K562 (cell line): ENCODE data around the gene MAPKAPK2. TPM values are rescaled to one million over a fixed set of nuclear protein-coding genes. Genes with fewer than 3 reads are reported as not detected.

Experiments
- ATAC-seq: fragments of 200-7000 bp; cut with Tn5 transposase; 3 replicates; pipeline ENCODE4 v1.9.1; 2020; ENCODE audit warnings: moderate library complexity
- BruUV-seq: library from RNA; stranded (reverse); fragments of 400-500 nt; replicated peaks from 2 replicates; lab custom pipeline; 2021; lab: Mats Ljungman, UMichigan
- CTCF ChIA-PET: fragments of 300-600 bp; formaldehyde crosslinking; extraction: SDS; loops from one replicate; lab custom pipeline; 2021; ENCODE audit warnings: low intra/inter-chr PET ratio; lab: Yijun Ruan, JAX
- POLR2A ChIA-PET: fragments of 300-600, 350-650 bp; sonication (Branson Sonifier 250); formaldehyde crosslinking; extraction: SDS; loops from one replicate; lab custom pipeline; 2021; ENCODE audit warnings: antibody characterized with exemption, inconsistent platforms; lab: Yijun Ruan, JAX
- DNase-seq, 4 experiments: peaks; one replicate each; pipeline versions ENCODE4 v3.0.0 to v3.0.0-alpha.2; 2011 to 2018; ENCODE audit warnings: low spot score in 3 of 4, mixed read lengths in 3 of 4; ENCODE audit errors: extremely low read depth in 1 of 4
- FAIRE-seq: peaks from 2 replicates; lab custom pipeline; 2011; peaks lifted over from hg19 to GRCh38; lab: Jason Lieb, UNC
- H2AFZ ChIP-seq: 2 replicates; pipeline ENCODE4 v1.6.0; 2011; ENCODE audit warnings: low read depth, low read length, control low read depth, inconsistent platforms
- H3K27ac ChIP-seq: fragments of 200-600 bp; 3 replicates; pipeline ENCODE4 v1.8.0; 2011; ENCODE audit warnings: low read depth, mild to moderate bottlenecking, control low read depth, inconsistent platforms, low read length, moderate library complexity, mixed read lengths; ENCODE audit errors: extremely low read depth
- H3K27me3 ChIP-seq, 2 experiments: fragments of 300-600 bp in 1 of 2; 2 replicates in 1 of 2; 3 replicates in 1 of 2; pipeline versions ENCODE4 v1.6.0 to v1.8.0; 2011; ENCODE audit warnings: inconsistent platforms in 2 of 2, low read length in 2 of 2, mild to moderate bottlenecking in 1 of 2, mixed read lengths in 1 of 2, moderate library complexity in 1 of 2; ENCODE audit not compliant: control insufficient read depth in 2 of 2, insufficient read depth in 2 of 2
- H3K36me3 ChIP-seq: fragments of 300-600 bp; 3 replicates; pipeline ENCODE4 v1.8.0; 2011; ENCODE audit warnings: mild to moderate bottlenecking, low read length, inconsistent platforms; ENCODE audit not compliant: control insufficient read depth, insufficient read depth
- H3K4me1 ChIP-seq, 2 experiments: fragments of 200-600 bp in 1 of 2; replicated peaks in 1 of 2; 2 replicates in 1 of 2; 3 replicates in 1 of 2; pipeline versions ENCODE4 v1.5.1 to v1.8.0; 2011; ENCODE audit warnings: inconsistent platforms in 2 of 2, low read length in 2 of 2, mild to moderate bottlenecking in 1 of 2, mixed read lengths in 1 of 2, moderate library complexity in 1 of 2; ENCODE audit not compliant: control insufficient read depth in 2 of 2, insufficient read depth in 2 of 2
- H3K4me2 ChIP-seq: 2 replicates; pipeline ENCODE4 v1.6.1; 2011; ENCODE audit warnings: low read length, control low read depth, inconsistent platforms, mixed read lengths; ENCODE audit not compliant: insufficient read depth
- H3K4me3 ChIP-seq: fragments of 200-600 bp; sonication (generic), shearing (Covaris generic); 2 replicates; pipeline ENCODE4 v1.5.1; 2016; ENCODE audit warnings: control low read depth, inconsistent platforms
- H3K79me2 ChIP-seq: fragments of 200-600 bp; 3 replicates; pipeline ENCODE4 v1.8.0; 2011; ENCODE audit warnings: low read length, inconsistent platforms; ENCODE audit not compliant: control insufficient read depth, insufficient read depth
- H3K9ac ChIP-seq, 2 experiments: 2 replicates each; pipeline versions ENCODE4 v1.6.0 to v1.6.1; 2011; ENCODE audit warnings: low read depth in 2 of 2, low read length in 2 of 2, control low read depth in 1 of 2, inconsistent platforms in 1 of 2, mild to moderate bottlenecking in 1 of 2, mixed read lengths in 1 of 2; ENCODE audit not compliant: insufficient read depth in 1 of 2
- H3K9me1 ChIP-seq: one replicate; pipeline ENCODE4 v1.6.0; 2011; ENCODE audit warnings: inconsistent platforms, mild to moderate bottlenecking, low read length, moderate library complexity; ENCODE audit not compliant: control insufficient read depth, insufficient read depth
- H3K9me3 ChIP-seq: replicated peaks from 2 replicates; pipeline ENCODE4 v1.5.1; 2011; ENCODE audit warnings: low read depth, low read length, inconsistent platforms; ENCODE audit not compliant: control insufficient read depth, insufficient read depth
- H4K20me1 ChIP-seq: replicated peaks from 2 replicates; pipeline ENCODE4 v1.6.1; 2011; ENCODE audit warnings: low read length, inconsistent platforms, mixed read lengths; ENCODE audit not compliant: control insufficient read depth, insufficient read depth
- C11orf30 ChIP-seq: fragments of 450-650 bp; IDR thresholded peaks from 2 replicates; pipeline ENCODE4 v1.6.1; 2016; ENCODE audit warnings: low read depth, mild to moderate bottlenecking
- CBFA2T2 ChIP-seq: fragments of 450-650 bp; conservative IDR thresholded peaks from 2 replicates; pipeline ENCODE4 v1.6.1; 2017; ENCODE audit warnings: mild to moderate bottlenecking
- CEBPB ChIP-seq: fragments of 450-650 bp; IDR thresholded peaks from 2 replicates; pipeline ENCODE4 v1.6.1; 2016; ENCODE audit warnings: missing genetic modification characterization, missing compliant biosample characterization
- CEBPG ChIP-seq, 3 experiments: fragments of 200-800 bp in 1 of 3; sonication (Bioruptor generic) in 1 of 3; sonication (generic) in 1 of 3; formaldehyde crosslinking in 1 of 3; IDR thresholded peaks in 2 of 3; conservative IDR thresholded peaks in 1 of 3; 2 replicates each; pipeline versions ENCODE4 v1.6.1 to v1.8.0; 2016 to 2022; ENCODE audit warnings: missing compliant biosample characterization in 2 of 3, missing genetic modification characterization in 2 of 3, mild to moderate bottlenecking in 1 of 3, missing genetic modification reagents in 1 of 3
- DMBX1 ChIP-seq: fragments of 250-450 bp; sonication (Bioruptor Pico); IDR thresholded peaks from 2 replicates; pipeline ENCODE4 v1.8.0; 2022; ENCODE audit warnings: inconsistent platforms, mild to moderate bottlenecking, moderate library complexity, borderline replicate concordance
- KLF16 ChIP-seq: IDR thresholded peaks from 2 replicates; pipeline ENCODE4 v1.6.1; 2016; ENCODE audit warnings: antibody characterized with exemption
- MCM5 ChIP-seq: fragments of 450-650 bp; IDR thresholded peaks from 2 replicates; pipeline ENCODE4 v1.6.1; 2016; ENCODE audit warnings: low read depth
- MTA2 ChIP-seq: fragments of 450-650 bp; IDR thresholded peaks from 2 replicates; pipeline ENCODE4 v1.6.1; 2016; ENCODE audit warnings: low read depth
- ZNF280A ChIP-seq: fragments of 450-650 bp; IDR thresholded peaks from 2 replicates; pipeline ENCODE4 v1.6.1; 2018; ENCODE audit warnings: mild to moderate bottlenecking, low read depth; ENCODE audit not compliant: partially characterized antibody
- ZNF316 ChIP-seq: fragments of 450-650 bp; IDR thresholded peaks from 2 replicates; pipeline ENCODE4 v1.6.1; 2016
- ZNF449 ChIP-seq: fragments of 250-450 bp; sonication (Bioruptor Pico); IDR thresholded peaks from 2 replicates; pipeline ENCODE4 v1.8.0; 2022; ENCODE audit warnings: moderate library complexity, mild to moderate bottlenecking, inconsistent platforms
- WGBS: fragments of 100-300 bp; shearing (Covaris generic); methylation state at CpG from one replicate; pipeline ENCODE4 v1.1.6; 2016; ENCODE audit warnings: low coverage, mixed read lengths; ENCODE audit not compliant: insufficient coverage; ENCODE audit errors: missing lambda C conversion rate; 5-methylcytosine and 5-hydroxymethylcytosine counted together
- in situ Hi-C: fragments of 300-500 bp; cut with MboI; formaldehyde crosslinking; loops from 4 replicates; pipeline ENCODE4 v1.15.0; 2018; ENCODE audit warnings: inconsistent platforms, mixed read lengths
- intact Hi-C: fragments of 100-400 bp; cut with micrococcal nuclease; formaldehyde crosslinking; loops from 2 replicates; pipeline ENCODE4 v1.14.2; 2022
- polyA plus RNA-seq, 8 experiments: library from polyadenylated mRNA; depleted of rRNA in 4 of 8; stranded (reverse) in 5 of 8; unstranded in 3 of 8; fragments of >200 nt; fragmentation: Nextera tagmentation in 2 of 8; fragmentation: Illumina TruSeq in 1 of 8; extraction: Ambion mirVana in 2 of 8; extraction: Trizol in 1 of 8; gene quantifications; 2 replicates each; pipeline versions ENCODE4 v1.2.1 to v1.2.3, GENCODE V29; 2011 to 2014; ENCODE audit warnings: inconsistent platforms in 1 of 8, missing spikeins in 1 of 8
- total RNA-seq, 7 experiments: library from RNA; depleted of rRNA in 6 of 7; stranded (reverse); fragments of >200 nt in 6 of 7; fragmentation: Illumina TruSeq in 2 of 7; extraction: Trizol in 2 of 7; gene quantifications; 2 replicates each; pipeline versions ENCODE4 v1.2.1 to v1.2.3, GENCODE V29; 2011 to 2021; ENCODE audit warnings: low replicate concordance in 1 of 7
- TF ChIP-seq, protein P1 (sequence below), 2 experiments: fragments of 450-650 bp; conservative IDR thresholded peaks; 2 replicates each; pipeline ENCODE4 v1.6.1; 2017; ENCODE audit warnings: mild to moderate bottlenecking in 2 of 2, moderate library complexity in 2 of 2

Gene MAPKAPK2
- total and polyA plus RNA-seq, 9 of the 15 experiments (the other 6 are each of a cell fraction or from before 2014, with no cell fraction given): 0.63 to 94.2 (median 52.1) TPM

DNA sequence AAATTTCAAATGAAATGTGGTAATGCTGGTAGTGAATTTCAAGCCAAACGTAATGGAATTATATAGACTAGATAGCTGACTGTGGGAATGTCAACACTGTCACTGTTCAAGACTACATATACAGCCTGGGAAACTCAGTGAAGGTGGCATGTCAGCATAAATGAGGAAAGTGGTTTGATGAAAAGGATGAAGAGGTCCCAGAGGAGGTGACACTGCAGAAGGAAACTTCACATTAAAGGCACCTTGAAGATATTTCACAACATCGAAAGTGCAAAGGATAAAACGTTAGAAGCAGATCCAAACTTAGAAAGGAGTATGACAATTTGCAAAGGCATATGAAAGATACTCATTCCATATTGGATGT lies 25.7 kb downstream of the MAPKAPK2 start:
- no peaks in the 10 kb centered on the region for H3K9me1 ChIP-seq
- H3K36me3 ChIP-seq: peaks cover 2% of the 10 kb centered on the region; the same call in 1 of the 3 replicates
- in situ Hi-C loops (no loop called here), intact Hi-C loops (no loop called here)
- no peak for ATAC-seq
- TF ChIP-seq ZNF280A (no peak), CEBPB (tag) (peak; percentile 64), CEBPG (CRISPR knock-in tag; IDR thresholded peaks at IDR 0.05) (no peak), CEBPG (tag; conservative IDR thresholded peaks at IDR 0.05 in 1 of 2, IDR thresholded peaks at IDR 0.05 in 1 of 2) (peak in 1 of 2 experiments; percentile 63; a peak in 1 of 4 replicates), DMBX1 (CRISPR knock-in tag) (no peak), KLF16 (no peak), CBFA2T2 (no peak), MTA2 (no peak), C11orf30 (peak; percentile 65; the same call in 1 of the 2 replicates), ZNF316 (peak; percentile 68), ZNF449 (CRISPR knock-in tag) (no peak), MCM5 (no peak)
- TF ChIP-seq, protein P1, sequence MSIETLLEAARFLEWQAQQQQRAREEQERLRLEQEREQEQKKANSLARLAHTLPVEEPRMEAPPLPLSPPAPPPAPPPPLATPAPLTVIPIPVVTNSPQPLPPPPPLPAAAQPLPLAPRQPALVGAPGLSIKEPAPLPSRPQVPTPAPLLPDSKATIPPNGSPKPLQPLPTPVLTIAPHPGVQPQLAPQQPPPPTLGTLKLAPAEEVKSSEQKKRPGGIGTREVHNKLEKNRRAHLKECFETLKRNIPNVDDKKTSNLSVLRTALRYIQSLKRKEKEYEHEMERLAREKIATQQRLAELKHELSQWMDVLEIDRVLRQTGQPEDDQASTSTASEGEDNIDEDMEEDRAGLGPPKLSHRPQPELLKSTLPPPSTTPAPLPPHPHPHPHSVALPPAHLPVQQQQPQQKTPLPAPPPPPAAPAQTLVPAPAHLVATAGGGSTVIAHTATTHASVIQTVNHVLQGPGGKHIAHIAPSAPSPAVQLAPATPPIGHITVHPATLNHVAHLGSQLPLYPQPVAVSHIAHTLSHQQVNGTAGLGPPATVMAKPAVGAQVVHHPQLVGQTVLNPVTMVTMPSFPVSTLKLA (conservative IDR thresholded peaks at IDR 0.05): 0 out of 4 replicates have a peak, but pooled peaks of 1 of the 2 experiments have one; percentile 12
- DNase-seq: no peak
- no TSS peak for BruUV-seq
- no peak overlapping the region for H3K27ac ChIP-seq
- H2AFZ ChIP-seq: no peak overlapping the region
- CTCF ChIA-PET: no interaction called here
- POLR2A ChIA-PET: interaction anchor here (1.2 to 1.5 kb wide), 3 partner anchors 10 to 21 kb away, joined by 5 to 7 read pairs (median 6); no protein-coding TSS in a partner anchor
- H3K27me3 ChIP-seq: no peaks in the 10 kb centered on the region
- H3K9me3 ChIP-seq: no peaks in the 10 kb centered on the region
- H4K20me1 ChIP-seq: peaks cover 59% of the 10 kb centered on the region
- WGBS: 45% methylated on average over 3 of the region's 3 CpGs
- peaks cover 24 to 46% of the 10 kb centered on the region in 2 experiments for H3K4me1 ChIP-seq
- no peak overlapping the region; the same call in 1 of the 2 replicates for H3K4me2 ChIP-seq
- no peak overlapping the region for H3K9ac ChIP-seq
- no peak for FAIRE-seq
- peaks cover 93% of the 10 kb centered on the region for H3K79me2 ChIP-seq
- no peak overlapping the region for H3K4me3 ChIP-seq
